DND-41 (cell line): ENCODE results near the gene UBE2C.

ENCODE experiments used
- ATAC-seq: fragments of 200-7000 bp; cut with Tn5 transposase; 3 replicates; pipeline ENCODE4 v1.9.1; 2021; ENCODE audit warnings: low read depth; ENCODE audit not compliant: insufficient read depth
- DNase-seq: peaks from one replicate; pipeline ENCODE4 v3.0.0-alpha.2; 2020
- H2AFZ ChIP-seq: 2 replicates; pipeline ENCODE4 v1.6.0; 2012; ENCODE audit warnings: low read depth, low read length
- H3K27ac ChIP-seq: 2 replicates; pipeline ENCODE4 v1.5.1; 2012; ENCODE audit warnings: low read length, inconsistent platforms
- H3K27me3 ChIP-seq: fragments of 200-600 bp; sonication (generic); 2 replicates; pipeline ENCODE4 v1.6.0; 2012; ENCODE audit warnings: low read length, mild to moderate bottlenecking, inconsistent platforms; ENCODE audit not compliant: insufficient read depth, poor library complexity
- H3K36me3 ChIP-seq: 2 replicates; pipeline ENCODE4 v1.5.1; 2012; ENCODE audit warnings: low read length, inconsistent platforms; ENCODE audit not compliant: insufficient read depth
- H3K4me1 ChIP-seq: 2 replicates; pipeline ENCODE4 v1.5.1; 2012; ENCODE audit warnings: mild to moderate bottlenecking, low read length; ENCODE audit not compliant: insufficient read depth
- H3K4me2 ChIP-seq: 2 replicates; pipeline ENCODE4 v1.6.0; 2012; ENCODE audit warnings: mild to moderate bottlenecking, moderate library complexity, low read length, inconsistent platforms; ENCODE audit not compliant: insufficient read depth
- H3K4me3 ChIP-seq, 2 experiments: fragments of 200-600 bp in 1 of 2; shearing (Covaris generic) in 1 of 2; 2 replicates each; pipeline ENCODE4 v1.5.1; 2012 to 2016; ENCODE audit warnings: inconsistent platforms in 2 of 2, low read length in 2 of 2, mild to moderate bottlenecking in 2 of 2, low read depth in 1 of 2, moderate library complexity in 1 of 2
- H3K79me2 ChIP-seq: 2 replicates; pipeline ENCODE4 v1.6.0; 2012; ENCODE audit warnings: low read length, inconsistent platforms; ENCODE audit not compliant: insufficient read depth
- H3K9ac ChIP-seq: 2 replicates; pipeline ENCODE4 v1.6.0; 2012; ENCODE audit warnings: low read depth, mild to moderate bottlenecking, inconsistent platforms, low read length, moderate library complexity
- H3K9me3 ChIP-seq: 2 replicates; pipeline ENCODE4 v1.5.1; 2012; ENCODE audit warnings: low read length, moderate library complexity, mild to moderate bottlenecking, inconsistent platforms; ENCODE audit not compliant: insufficient read depth, severe bottlenecking
- H4K20me1 ChIP-seq: 2 replicates; pipeline ENCODE4 v1.6.0; 2012; ENCODE audit warnings: low read length; ENCODE audit not compliant: insufficient read depth
- CTCF ChIP-seq: IDR thresholded peaks from 2 replicates; pipeline ENCODE4 v1.5.1; 2012; ENCODE audit warnings: borderline replicate concordance, low read length, moderate library complexity, mild to moderate bottlenecking; ENCODE audit not compliant: poor library complexity, severe bottlenecking; ENCODE audit errors: extremely low read depth
- EZH2 ChIP-seq: IDR thresholded peaks from 3 replicates; pipeline ENCODE4 v1.6.1; 2012; ENCODE audit warnings: borderline replicate concordance, low read depth, mild to moderate bottlenecking, moderate library complexity, low read length, inconsistent platforms; ENCODE audit not compliant: severe bottlenecking

The UBE2C gene

GRCh38 chr20:45775411-45775810 lies 37.0 kb upstream of the UBE2C start:
- H3K4me2 ChIP-seq = no peak overlapping the region
- H3K4me3 ChIP-seq = no peak overlapping the region
- no peak overlapping the region for H2AFZ ChIP-seq
- H3K36me3 ChIP-seq = no peaks in the 10 kb centered on the region
- DNase-seq (no peak), ATAC-seq (no peak)
- peaks cover 9% of the 10 kb centered on the region for H3K4me1 ChIP-seq
- no peaks in the 10 kb centered on the region for H3K9me3 ChIP-seq
- TF ChIP-seq EZH2 (no peak), CTCF (no peak)
- no peaks in the 10 kb centered on the region for H3K27me3 ChIP-seq
- no peak overlapping the region for H3K27ac ChIP-seq
- H3K79me2 ChIP-seq = no peaks in the 10 kb centered on the region
- H4K20me1 ChIP-seq = no peaks in the 10 kb centered on the region
- no peak overlapping the region for H3K9ac ChIP-seq

GRCh38 chr20:45776931-45777330 lies 35.5 kb upstream of the UBE2C start:
- Histone ChIP-seq H3K79me2 (no peaks in the 10 kb centered on the region), H2AFZ (no peak overlapping the region), H4K20me1 (no peaks in the 10 kb centered on the region), H3K36me3 (no peaks in the 10 kb centered on the region), H3K9ac (no peak overlapping the region), H3K9me3 (no peaks in the 10 kb centered on the region), H3K27ac (no peak overlapping the region), H3K4me3 (no peak overlapping the region), H3K4me2 (no peak overlapping the region), H3K27me3 (no peaks in the 10 kb centered on the region), H3K4me1 (no peaks in the 10 kb centered on the region)
- ATAC-seq = no peak
- no peak for DNase-seq
- TF ChIP-seq EZH2 (no peak), CTCF (no peak)

GRCh38 chr20:45779011-45779915 lies 33.2 kb upstream of the UBE2C start:
- Histone ChIP-seq H3K4me2 (no peak overlapping the region), H3K4me1 (no peaks in the 10 kb centered on the region), H2AFZ (no peak overlapping the region), H3K27ac (no peak overlapping the region), H3K4me3 (no peak overlapping the region), H3K27me3 (peaks cover 3% of the 10 kb centered on the region), H4K20me1 (no peaks in the 10 kb centered on the region), H3K9me3 (no peaks in the 10 kb centered on the region), H3K79me2 (no peaks in the 10 kb centered on the region), H3K9ac (no peak overlapping the region), H3K36me3 (no peaks in the 10 kb centered on the region)
- TF ChIP-seq EZH2 = no peak
- TF ChIP-seq CTCF = no peak
- DNase-seq (no peak), ATAC-seq (no peak)
